ENCODE data around the gene GAS6.

GRCh38 chr13:113813749-113814434 is 50.0 kb downstream of the GAS6 start:
- TF ChIP-seq EZH2 (IDR thresholded peaks at IDR 0.05; ENCODE audit: borderline replicate concordance, low read length), result no peak
- TF ChIP-seq CTCF (conservative IDR thresholded peaks at IDR 0.05 in 1 of 2, IDR thresholded peaks at IDR 0.05 in 1 of 2; ENCODE audit: extremely low read depth in 1 of 2, insufficient read depth in 1 of 2, low read depth in 1 of 2, low read length in 2 of 2), result no peak

Data from mammary epithelial cell (primary cell).